Effector memory CD4-positive, alpha-beta T cell (primary cell): ENCODE measurements around the gene SULT1C2.

ENCODE experiments used
- DNase-seq, 3 donors: peaks; one replicate each; pipeline ENCODE4 v3.0.0-alpha.2; 2020
- H3K27ac ChIP-seq: 2 replicates; pipeline ENCODE4 v1.7.0; 2013; ENCODE audit warnings: mild to moderate bottlenecking, low read length, moderate library complexity; ENCODE audit not compliant: insufficient read depth, poor library complexity, severe bottlenecking
- H3K27me3 ChIP-seq: replicated peaks from 2 replicates; pipeline ENCODE4 v1.7.0; 2013; ENCODE audit warnings: mild to moderate bottlenecking, low read length; ENCODE audit not compliant: insufficient read depth, control insufficient read depth, poor library complexity, severe bottlenecking
- H3K36me3 ChIP-seq: 2 replicates; pipeline ENCODE4 v1.7.0; 2013; ENCODE audit warnings: mild to moderate bottlenecking, low read length, moderate library complexity; ENCODE audit not compliant: control insufficient read depth, insufficient read depth
- H3K4me1 ChIP-seq: 2 replicates; pipeline ENCODE4 v1.7.0; 2013; ENCODE audit warnings: low read length, mild to moderate bottlenecking; ENCODE audit not compliant: control insufficient read depth, insufficient read depth, poor library complexity, severe bottlenecking
- H3K4me3 ChIP-seq: 2 replicates; pipeline ENCODE4 v1.7.0; 2013; ENCODE audit warnings: low read length, low read depth, mild to moderate bottlenecking; ENCODE audit not compliant: insufficient read depth, poor library complexity, severe bottlenecking
- H3K9me3 ChIP-seq: 2 replicates; pipeline ENCODE4 v1.7.0; 2013; ENCODE audit warnings: mild to moderate bottlenecking, low read length, moderate library complexity; ENCODE audit not compliant: control insufficient read depth

SULT1C2 gene

GRCh38 chr2:108285616-108286015 lies 3.1 kb upstream of the SULT1C2 start:
- H3K9me3 ChIP-seq = no peaks in the 10 kb centered on the region
- no peak for DNase-seq
- H3K4me3 ChIP-seq = no peak overlapping the region
- no peaks in the 10 kb centered on the region for H3K4me1 ChIP-seq
- H3K27ac ChIP-seq = no peak overlapping the region
- no peaks in the 10 kb centered on the region for H3K27me3 ChIP-seq
- no peaks in the 10 kb centered on the region for H3K36me3 ChIP-seq

DNA sequence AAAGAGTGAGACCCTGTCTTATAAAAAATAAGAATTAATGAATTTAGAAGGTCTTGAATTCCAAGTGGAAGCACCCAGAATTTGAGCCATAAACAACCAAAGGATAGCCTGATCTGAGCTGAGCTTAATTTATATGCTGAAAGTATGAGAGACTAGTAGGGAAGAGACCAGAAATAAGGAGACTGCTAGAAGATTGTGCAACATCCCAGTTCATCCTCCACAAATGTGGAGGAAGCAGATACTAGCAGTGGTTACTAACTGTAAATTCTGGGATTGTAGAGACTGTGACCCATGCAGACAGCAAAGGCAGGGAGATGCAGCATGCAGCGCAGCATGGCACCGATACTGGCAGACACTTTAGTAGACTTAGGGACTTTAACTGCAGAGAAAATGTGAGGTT lies 1.5 kb upstream of the SULT1C2 start:
- Histone ChIP-seq H3K27me3 (no peaks in the 10 kb centered on the region), H3K4me1 (no peaks in the 10 kb centered on the region), H3K4me3 (no peak overlapping the region), H3K27ac (no peak overlapping the region), H3K9me3 (no peaks in the 10 kb centered on the region), H3K36me3 (no peaks in the 10 kb centered on the region)
- no peak for DNase-seq

- Histone ChIP-seq H3K9me3 (no peaks in the 10 kb centered on the region), H3K36me3 (no peaks in the 10 kb centered on the region), H3K4me3 (no peak overlapping the region), H3K27me3 (no peaks in the 10 kb centered on the region), H3K4me1 (no peaks in the 10 kb centered on the region), H3K27ac (no peak overlapping the region)
- DNase-seq = no peak
Measured at GRCh38 chr2:108293850-108294249, 5.2 kb downstream of the SULT1C2 start.

GRCh38 chr2:108297436-108298141 lies 8.9 kb downstream of the SULT1C2 start:
- no peak for DNase-seq
- no peak overlapping the region for H3K27ac ChIP-seq
- no peaks in the 10 kb centered on the region for H3K36me3 ChIP-seq
- no peak overlapping the region for H3K4me3 ChIP-seq
- no peaks in the 10 kb centered on the region for H3K4me1 ChIP-seq
- H3K27me3 ChIP-seq = peaks cover 5% of the 10 kb centered on the region
- H3K9me3 ChIP-seq = no peaks in the 10 kb centered on the region

- peaks cover 5% of the 10 kb centered on the region for H3K27me3 ChIP-seq
- H3K9me3 ChIP-seq = no peaks in the 10 kb centered on the region
- no peak overlapping the region for H3K27ac ChIP-seq
Measured at GRCh38 chr2:108301558-108301957, 12.9 kb downstream of the SULT1C2 start.

DNA sequence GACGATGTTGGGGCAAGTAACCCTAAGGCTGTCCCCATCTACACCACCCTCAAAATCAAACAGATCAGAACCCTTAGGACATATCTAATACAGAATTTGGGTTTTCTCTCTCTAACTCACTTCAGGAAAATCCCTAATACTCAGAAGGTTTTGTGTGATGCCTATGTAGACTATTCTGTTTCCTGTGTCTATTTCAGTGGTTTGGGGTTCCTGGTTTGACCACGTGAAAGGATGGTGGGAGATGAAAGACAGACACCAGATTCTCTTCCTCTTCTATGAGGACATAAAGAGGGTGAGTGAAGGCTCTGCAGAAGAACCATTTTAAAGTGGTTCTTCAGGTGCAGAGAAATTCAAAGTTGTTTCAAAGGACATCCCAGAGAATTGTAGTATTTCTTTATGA lies 16.3 kb downstream of the SULT1C2 start:
- DNase-seq = no peak
- no peaks in the 10 kb centered on the region for H3K9me3 ChIP-seq
- H3K27me3 ChIP-seq = peaks cover under 1% of the 10 kb centered on the region
- H3K36me3 ChIP-seq = no peaks in the 10 kb centered on the region
- no peak overlapping the region for H3K27ac ChIP-seq
- no peak overlapping the region for H3K4me3 ChIP-seq
- H3K4me1 ChIP-seq = no peaks in the 10 kb centered on the region

More at GRCh38 chr2:108301558-108301957, 12.9 kb downstream of the SULT1C2 start:
- Histone ChIP-seq H3K36me3 (no peaks in the 10 kb centered on the region), H3K4me3 (no peak overlapping the region), H3K4me1 (no peaks in the 10 kb centered on the region)
- DNase-seq = no peak

- Histone ChIP-seq H3K27me3 (no peaks in the 10 kb centered on the region), H3K27ac (no peak overlapping the region), H3K9me3 (no peaks in the 10 kb centered on the region), H3K36me3 (no peaks in the 10 kb centered on the region), H3K4me1 (no peaks in the 10 kb centered on the region), H3K4me3 (no peak overlapping the region)
- no peak for DNase-seq
Measured at GRCh38 chr2:108305901-108306300, 17.2 kb downstream of the SULT1C2 start.

DNA sequence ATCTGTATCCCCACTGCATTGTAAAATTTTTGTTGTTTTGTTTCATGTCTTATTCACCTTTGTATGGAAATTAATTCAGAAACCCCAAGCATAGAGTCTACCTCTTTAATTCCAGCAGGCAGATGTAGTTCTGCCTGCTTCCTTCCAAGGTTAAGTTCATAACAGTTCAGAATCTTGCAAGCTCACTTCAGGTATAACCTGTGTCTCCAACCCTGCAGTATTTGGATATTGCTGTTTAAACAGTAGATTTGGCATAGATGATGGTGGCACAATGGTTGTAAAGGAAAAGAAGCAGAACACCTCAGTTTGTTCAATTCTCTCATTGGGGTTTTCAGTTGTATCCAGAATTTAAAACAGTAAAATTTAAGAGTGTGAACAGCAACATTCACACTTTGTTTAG lies 21.2 kb downstream of the SULT1C2 start:
- H3K36me3 ChIP-seq = no peaks in the 10 kb centered on the region
- DNase-seq = no peak
- H3K9me3 ChIP-seq = no peaks in the 10 kb centered on the region
- H3K27ac ChIP-seq = no peak overlapping the region
- no peaks in the 10 kb centered on the region for H3K4me1 ChIP-seq
- H3K4me3 ChIP-seq = no peak overlapping the region
- H3K27me3 ChIP-seq = no peaks in the 10 kb centered on the region

DNA sequence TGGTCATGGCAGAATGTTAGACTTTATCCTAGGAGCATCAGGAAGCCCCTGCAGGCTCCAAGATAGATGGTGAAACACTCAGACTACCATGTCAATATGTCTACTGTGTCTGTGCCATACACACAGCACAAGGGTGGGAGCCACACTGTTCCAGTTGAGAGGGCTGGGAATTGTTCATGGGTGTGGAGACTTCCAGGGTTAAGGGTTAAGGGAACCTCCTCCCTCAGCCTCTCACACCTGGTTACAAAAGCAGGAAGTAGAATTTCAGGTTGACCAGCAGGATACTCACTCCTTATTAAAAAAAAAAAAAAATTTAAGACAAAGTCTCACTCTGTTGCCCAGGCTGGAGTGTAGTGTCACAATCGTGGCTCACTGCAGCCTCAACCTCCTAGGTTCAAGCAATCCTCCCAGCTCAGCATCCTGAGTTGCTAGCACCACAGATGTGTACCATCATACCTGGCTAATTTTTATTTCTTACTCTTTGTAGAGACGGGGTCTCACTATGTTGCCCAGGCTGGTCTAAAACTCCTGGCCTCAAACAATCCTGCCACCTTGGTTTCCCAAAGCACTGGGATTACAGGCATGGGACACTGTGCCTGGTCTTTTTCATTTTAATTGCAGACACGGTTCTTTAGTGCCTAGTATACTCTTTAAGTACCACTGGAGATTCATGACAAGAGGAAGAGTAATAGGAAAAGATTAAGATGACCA lies 26.0 kb downstream of the SULT1C2 start:
- Histone ChIP-seq H3K4me1 (no peaks in the 10 kb centered on the region), H3K9me3 (no peaks in the 10 kb centered on the region), H3K27ac (no peak overlapping the region), H3K36me3 (no peaks in the 10 kb centered on the region), H3K4me3 (no peak overlapping the region), H3K27me3 (no peaks in the 10 kb centered on the region)
- DNase-seq = no peak

DNA sequence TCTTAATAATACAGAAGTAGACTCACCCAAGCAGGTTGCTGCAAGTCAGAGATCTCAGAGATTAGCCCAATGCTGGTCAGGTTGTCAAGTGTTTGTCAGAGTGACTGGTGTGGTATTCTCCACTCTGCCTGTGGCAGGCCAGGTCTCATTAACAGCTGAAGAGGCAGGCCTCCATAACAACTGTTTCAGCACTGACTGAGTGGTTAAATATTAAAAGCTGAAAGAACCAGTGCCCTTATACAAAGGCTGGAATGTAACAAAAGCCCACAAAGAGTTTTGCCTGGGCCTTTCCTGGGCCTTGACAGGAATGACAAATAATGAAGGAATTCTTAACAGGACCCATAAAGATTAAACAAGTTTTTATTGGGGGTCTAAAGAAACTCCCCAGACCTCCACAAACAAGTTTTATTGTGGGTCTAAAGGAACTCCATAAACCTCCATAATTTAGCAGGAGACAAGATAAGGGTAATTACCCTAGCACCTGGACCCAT lies 26.8 kb downstream of the SULT1C2 start:
- no peak overlapping the region for H3K27ac ChIP-seq
- no peak for DNase-seq
- H3K4me3 ChIP-seq = no peak overlapping the region
- no peaks in the 10 kb centered on the region for H3K36me3 ChIP-seq
- H3K9me3 ChIP-seq = no peaks in the 10 kb centered on the region
- H3K27me3 ChIP-seq = no peaks in the 10 kb centered on the region
- H3K4me1 ChIP-seq = no peaks in the 10 kb centered on the region
